ENCODE data around the gene CDC42SE1. TPM values are rescaled to one million over a fixed set of nuclear protein-coding genes. Genes with fewer than 3 reads are reported as not detected.

CDC42SE1 gene
- total and polyA plus RNA-seq, 9 of the 15 experiments (the other 6 are each of a cell fraction or from before 2014, with no cell fraction given): 78.1 to 189 (median 114) TPM

GRCh38 chr1:151008244-151009205 is 50.9 kb downstream of the CDC42SE1 start, which contains the start of gene PRUNE1 (continued):
- TF ChIP-seq BCLAF1 (IDR thresholded peaks at IDR 0.05; ENCODE audit: borderline replicate concordance in 1 of 2, control insufficient read depth in 1 of 2, low read depth in 2 of 2, low read length in 1 of 2) (peak; percentile 23 to 60; a peak in 1 of 4 replicates), ARNT (IDR thresholded peaks at IDR 0.05) (peak; percentile 29 to 56; a peak in 1 of 4 replicates), ZNF212 (CRISPR knock-in tag; IDR thresholded peaks at IDR 0.05) (no peak), MYC (IDR thresholded peaks at IDR 0.05; ENCODE audit: low read depth, low read length) (peak; percentile 67), MYC (CRISPR knock-in tag; IDR thresholded peaks at IDR 0.05; ENCODE audit: borderline replicate concordance, low read depth) (no peak), TFE3 (CRISPR knock-in tag; IDR thresholded peaks at IDR 0.05) (no peak), KDM4B (IDR thresholded peaks at IDR 0.05; ENCODE audit: borderline replicate concordance in 2 of 2, low read depth in 1 of 2) (no peak), TEAD2 (tag; IDR thresholded peaks at IDR 0.05) (no peak), HDAC3 (IDR thresholded peaks at IDR 0.05; ENCODE audit: borderline replicate concordance, partially characterized antibody) (no peak), MITF (IDR thresholded peaks at IDR 0.05) (no peak), NCOA4 (IDR thresholded peaks at IDR 0.05; ENCODE audit: partially characterized antibody) (no peak)
- TF ChIP-seq, protein P1, sequence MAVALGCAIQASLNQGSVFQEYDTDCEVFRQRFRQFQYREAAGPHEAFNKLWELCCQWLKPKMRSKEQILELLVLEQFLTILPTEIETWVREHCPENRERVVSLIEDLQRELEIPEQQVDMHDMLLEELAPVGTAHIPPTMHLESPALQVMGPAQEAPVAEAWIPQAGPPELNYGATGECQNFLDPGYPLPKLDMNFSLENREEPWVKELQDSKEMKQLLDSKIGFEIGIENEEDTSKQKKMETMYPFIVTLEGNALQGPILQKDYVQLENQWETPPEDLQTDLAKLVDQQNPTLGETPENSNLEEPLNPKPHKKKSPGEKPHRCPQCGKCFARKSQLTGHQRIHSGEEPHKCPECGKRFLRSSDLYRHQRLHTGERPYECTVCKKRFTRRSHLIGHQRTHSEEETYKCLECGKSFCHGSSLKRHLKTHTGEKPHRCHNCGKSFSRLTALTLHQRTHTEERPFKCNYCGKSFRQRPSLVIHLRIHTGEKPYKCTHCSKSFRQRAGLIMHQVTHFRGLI (CRISPR knock-in tag; IDR thresholded peaks at IDR 0.05): no peak
- TF ChIP-seq, protein P2, sequence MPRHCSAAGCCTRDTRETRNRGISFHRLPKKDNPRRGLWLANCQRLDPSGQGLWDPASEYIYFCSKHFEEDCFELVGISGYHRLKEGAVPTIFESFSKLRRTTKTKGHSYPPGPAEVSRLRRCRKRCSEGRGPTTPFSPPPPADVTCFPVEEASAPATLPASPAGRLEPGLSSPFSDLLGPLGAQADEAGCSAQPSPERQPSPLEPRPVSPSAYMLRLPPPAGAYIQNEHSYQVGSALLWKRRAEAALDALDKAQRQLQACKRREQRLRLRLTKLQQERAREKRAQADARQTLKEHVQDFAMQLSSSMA (CRISPR knock-in tag; IDR thresholded peaks at IDR 0.05): no peak
- TF ChIP-seq, protein P3, sequence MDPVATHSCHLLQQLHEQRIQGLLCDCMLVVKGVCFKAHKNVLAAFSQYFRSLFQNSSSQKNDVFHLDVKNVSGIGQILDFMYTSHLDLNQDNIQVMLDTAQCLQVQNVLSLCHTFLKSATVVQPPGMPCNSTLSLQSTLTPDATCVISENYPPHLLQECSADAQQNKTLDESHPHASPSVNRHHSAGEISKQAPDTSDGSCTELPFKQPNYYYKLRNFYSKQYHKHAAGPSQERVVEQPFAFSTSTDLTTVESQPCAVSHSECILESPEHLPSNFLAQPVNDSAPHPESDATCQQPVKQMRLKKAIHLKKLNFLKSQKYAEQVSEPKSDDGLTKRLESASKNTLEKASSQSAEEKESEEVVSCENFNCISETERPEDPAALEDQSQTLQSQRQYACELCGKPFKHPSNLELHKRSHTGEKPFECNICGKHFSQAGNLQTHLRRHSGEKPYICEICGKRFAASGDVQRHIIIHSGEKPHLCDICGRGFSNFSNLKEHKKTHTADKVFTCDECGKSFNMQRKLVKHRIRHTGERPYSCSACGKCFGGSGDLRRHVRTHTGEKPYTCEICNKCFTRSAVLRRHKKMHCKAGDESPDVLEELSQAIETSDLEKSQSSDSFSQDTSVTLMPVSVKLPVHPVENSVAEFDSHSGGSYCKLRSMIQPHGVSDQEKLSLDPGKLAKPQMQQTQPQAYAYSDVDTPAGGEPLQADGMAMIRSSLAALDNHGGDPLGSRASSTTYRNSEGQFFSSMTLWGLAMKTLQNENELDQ (CRISPR knock-in tag; IDR thresholded peaks at IDR 0.05; ENCODE audit: borderline replicate concordance): no peak

All from K562 (cell line).